H1 (cell line): ENCODE measurements around the gene FGB. TPM values are rescaled to one million over a fixed set of nuclear protein-coding genes. Genes with fewer than 3 reads are reported as not detected.
A peak's percentile ranks its signal among the peaks of the same experiment; 100 is the strongest.

Experiments
- ASH2L ChIP-seq: fragments of 200-600, 300-600 bp; sonication (generic); IDR thresholded peaks from one replicate; pipeline ENCODE4 v1.7.1; 2017; ENCODE audit warnings: low read length
- CBX8 ChIP-seq: fragments of 300-800, 300-1000 bp; sonication (generic); IDR thresholded peaks from 2 replicates; pipeline ENCODE4 v1.7.1; 2016; ENCODE audit warnings: low read depth, low read length, borderline replicate concordance
- CEBPB ChIP-seq: IDR thresholded peaks from 2 replicates; pipeline ENCODE4 v1.6.1; 2012; ENCODE audit warnings: low read depth, low read length
- CHD2 ChIP-seq: IDR thresholded peaks from 2 replicates; pipeline ENCODE4 v1.6.1; 2012; ENCODE audit warnings: low read length, improper control_type of control experiment
- EP300 ChIP-seq, 2 experiments: IDR thresholded peaks; 1 replicate in 1 of 2; 2 replicates in 1 of 2; pipeline ENCODE4 v1.6.1; 2011 to 2012; ENCODE audit warnings: low read depth in 2 of 2, low read length in 2 of 2, mild to moderate bottlenecking in 2 of 2, borderline replicate concordance in 1 of 2, inconsistent platforms in 1 of 2, moderate library complexity in 1 of 2
- EZH2 ChIP-seq: fragments of 200-600 bp; sonication (generic); IDR thresholded peaks from 2 replicates; pipeline ENCODE4 v1.7.1; 2012; ENCODE audit warnings: low read depth, mild to moderate bottlenecking, moderate library complexity, low read length, inconsistent platforms; ENCODE audit not compliant: severe bottlenecking
- FOSL1 ChIP-seq: IDR thresholded peaks from 2 replicates; pipeline ENCODE4 v1.6.1; 2011; ENCODE audit warnings: mild to moderate bottlenecking, low read depth, low read length, moderate library complexity; ENCODE audit not compliant: insufficient read depth
- GABPA ChIP-seq: IDR thresholded peaks from 2 replicates; pipeline ENCODE4 v1.6.1; 2011; ENCODE audit warnings: mild to moderate bottlenecking, low read length, moderate library complexity, borderline replicate concordance; ENCODE audit not compliant: insufficient read depth
- JUN ChIP-seq: IDR thresholded peaks from 2 replicates; pipeline ENCODE4 v1.6.1; 2011; ENCODE audit warnings: low read depth, mild to moderate bottlenecking, improper control_type of control experiment, low read length
- KDM1A ChIP-seq: fragments of 200-600, 300-600 bp; sonication (generic); IDR thresholded peaks from 2 replicates; pipeline ENCODE4 v1.7.1; 2016; ENCODE audit warnings: mild to moderate bottlenecking, low read length, borderline replicate concordance
- KDM4A ChIP-seq: IDR thresholded peaks from one replicate; pipeline ENCODE4 v1.7.1; 2012; ENCODE audit warnings: low read depth, mild to moderate bottlenecking, moderate library complexity, low read length, inconsistent platforms; ENCODE audit not compliant: severe bottlenecking
- NANOG ChIP-seq: IDR thresholded peaks from 2 replicates; pipeline ENCODE4 v1.6.1; 2011; ENCODE audit warnings: low read length, low read depth, mild to moderate bottlenecking, inconsistent platforms; ENCODE audit not compliant: insufficient read depth, poor library complexity, severe bottlenecking
- RBBP5 ChIP-seq: IDR thresholded peaks from 2 replicates; pipeline ENCODE4 v1.7.1; 2012; ENCODE audit warnings: low read depth, mild to moderate bottlenecking, inconsistent platforms, low read length, moderate library complexity, borderline replicate concordance
- RFX5 ChIP-seq: IDR thresholded peaks from 2 replicates; pipeline ENCODE4 v1.6.1; 2011; ENCODE audit warnings: low read depth, low read length, improper control_type of control experiment, borderline replicate concordance
- SIN3A ChIP-seq, 2 experiments: IDR thresholded peaks in 1 of 2; conservative IDR thresholded peaks in 1 of 2; 2 replicates each; pipeline ENCODE4 v1.6.1; 2011 to 2012; ENCODE audit warnings: low read length in 2 of 2, improper control_type of control experiment in 1 of 2, low read depth in 1 of 2, mild to moderate bottlenecking in 1 of 2
- SIRT6 ChIP-seq: IDR thresholded peaks from one replicate; pipeline ENCODE4 v1.7.1; 2012; ENCODE audit warnings: low read length, inconsistent platforms
- SP1 ChIP-seq: IDR thresholded peaks from 2 replicates; pipeline ENCODE4 v1.6.1; 2011; ENCODE audit warnings: low read depth, low read length
- SP2 ChIP-seq: IDR thresholded peaks from 2 replicates; pipeline ENCODE4 v1.6.1; 2012; ENCODE audit warnings: mild to moderate bottlenecking, low read length, inconsistent platforms
- TBP ChIP-seq: IDR thresholded peaks from 2 replicates; pipeline ENCODE4 v1.6.1; 2011; ENCODE audit warnings: low read depth, low read length, improper control_type of control experiment
- ZNF274 ChIP-seq: IDR thresholded peaks from 2 replicates; pipeline ENCODE4 v1.7.0; 2012; ENCODE audit warnings: low read length, borderline replicate concordance; ENCODE audit errors: extremely low read depth
- polyA plus RNA-seq, 7 experiments: library from polyadenylated mRNA; depleted of rRNA in 3 of 7; stranded (reverse) in 5 of 7; unstranded in 2 of 7; fragments of >200 nt in 5 of 7; fragments of 200-250 nt in 2 of 7; gene quantifications; 1 replicate in 5 of 7; 2 replicates in 1 of 7; 4 replicates in 1 of 7; pipeline versions ENCODE4 v1.2.1 to v1.2.3, GENCODE V29; 2011 to 2013; ENCODE audit warnings: missing spikeins in 2 of 7, mixed read lengths in 2 of 7
- total RNA-seq: library from RNA; stranded (reverse); fragmentation: NEBNext Ultra II Directional; extraction: Animal tissue kit (Norgen Biotek cat#: 25700); gene quantifications from 2 replicates; pipeline ENCODE4 v1.2.1, GENCODE V29; 2021
- TF ChIP-seq, protein P1 (sequence below), 3 experiments: IDR thresholded peaks; 1 replicate in 2 of 3; 2 replicates in 1 of 3; pipeline versions ENCODE4 v1.5.1 to v1.6.1; 2011; ENCODE audit warnings: low read length in 3 of 3, mild to moderate bottlenecking in 3 of 3, inconsistent platforms in 2 of 3, low read depth in 1 of 3, moderate library complexity in 1 of 3; ENCODE audit not compliant: insufficient read depth in 1 of 3; ENCODE audit errors: control extremely low read depth in 1 of 3

The FGB gene
- total and polyA plus RNA-seq, 2 of the 8 experiments (the other 6 are each of a cell fraction or from before 2014, with no cell fraction given) = not detected

DNA sequence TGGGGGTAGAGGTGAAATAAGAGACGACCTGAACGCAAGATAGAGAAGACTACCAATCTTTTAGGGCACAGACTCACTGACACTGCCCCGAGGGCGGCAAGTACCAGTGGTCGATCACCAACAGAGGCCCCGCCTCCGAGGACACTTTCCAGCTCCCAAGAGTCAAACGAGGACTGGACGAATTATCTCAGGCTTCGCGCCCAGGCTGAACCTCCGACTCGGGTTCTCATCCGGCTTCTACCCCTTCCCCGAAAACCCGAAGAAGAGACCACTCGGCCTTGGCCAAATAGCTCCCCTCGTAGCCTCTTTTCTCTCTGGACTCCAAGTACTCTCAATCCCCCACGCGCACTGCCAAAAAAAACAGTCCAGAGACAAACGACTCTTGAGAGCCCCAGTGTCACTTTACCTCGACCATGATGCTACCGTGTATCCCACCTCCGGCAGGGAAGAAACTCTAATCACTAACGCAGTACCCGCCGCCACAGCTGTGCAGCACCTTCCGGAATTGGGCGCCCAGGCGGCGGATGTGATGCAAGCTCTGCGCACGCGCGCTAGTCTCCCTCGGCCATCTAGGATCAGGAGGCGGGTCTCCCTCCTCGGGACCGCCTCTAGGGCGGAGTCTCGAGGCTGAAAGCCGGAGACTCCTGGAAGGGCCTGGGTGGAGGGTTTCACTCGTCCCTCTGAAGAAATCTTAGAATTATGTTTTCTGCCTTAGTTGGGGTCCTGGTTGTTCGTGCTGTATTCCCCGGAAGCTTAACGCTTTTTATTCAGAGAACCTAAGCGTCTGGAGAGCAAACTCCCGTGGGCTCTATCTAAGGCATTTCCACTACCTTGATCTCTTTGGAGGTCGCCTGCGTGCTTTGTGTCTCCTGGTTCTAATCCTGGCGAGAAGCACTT is 12.7 kb upstream of the FGB start, which contains the start of gene PLRG1 (continued):
- TF ChIP-seq, protein P1, sequence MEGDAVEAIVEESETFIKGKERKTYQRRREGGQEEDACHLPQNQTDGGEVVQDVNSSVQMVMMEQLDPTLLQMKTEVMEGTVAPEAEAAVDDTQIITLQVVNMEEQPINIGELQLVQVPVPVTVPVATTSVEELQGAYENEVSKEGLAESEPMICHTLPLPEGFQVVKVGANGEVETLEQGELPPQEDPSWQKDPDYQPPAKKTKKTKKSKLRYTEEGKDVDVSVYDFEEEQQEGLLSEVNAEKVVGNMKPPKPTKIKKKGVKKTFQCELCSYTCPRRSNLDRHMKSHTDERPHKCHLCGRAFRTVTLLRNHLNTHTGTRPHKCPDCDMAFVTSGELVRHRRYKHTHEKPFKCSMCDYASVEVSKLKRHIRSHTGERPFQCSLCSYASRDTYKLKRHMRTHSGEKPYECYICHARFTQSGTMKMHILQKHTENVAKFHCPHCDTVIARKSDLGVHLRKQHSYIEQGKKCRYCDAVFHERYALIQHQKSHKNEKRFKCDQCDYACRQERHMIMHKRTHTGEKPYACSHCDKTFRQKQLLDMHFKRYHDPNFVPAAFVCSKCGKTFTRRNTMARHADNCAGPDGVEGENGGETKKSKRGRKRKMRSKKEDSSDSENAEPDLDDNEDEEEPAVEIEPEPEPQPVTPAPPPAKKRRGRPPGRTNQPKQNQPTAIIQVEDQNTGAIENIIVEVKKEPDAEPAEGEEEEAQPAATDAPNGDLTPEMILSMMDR (IDR thresholded peaks at IDR 0.05; ENCODE audit: control extremely low read depth in 1 of 3, insufficient read depth in 1 of 3, low read depth in 1 of 3, low read length in 3 of 3) = no peak
- TF ChIP-seq NANOG = no peak
- 0 out of 2 replicates have a peak, but pooled peaks have one; percentile 75 for TF ChIP-seq RBBP5
- TF ChIP-seq ASH2L = peak; percentile 82
- no peak for TF ChIP-seq SP1
- no peak for TF ChIP-seq FOSL1
- TF ChIP-seq CBX8 = no peak
- no peak for TF ChIP-seq KDM1A
- peak; percentile 73; the same call in 1 of the 2 replicates for TF ChIP-seq TBP
- TF ChIP-seq GABPA = peak; percentile 84; the same call in 1 of the 2 replicates
- TF ChIP-seq SIN3A (conservative IDR thresholded peaks at IDR 0.05 in 1 of 2, IDR thresholded peaks at IDR 0.05 in 1 of 2; ENCODE audit: low read depth in 1 of 2, low read length in 2 of 2) = peak; percentile 55 to 83; a peak in 2 of 4 replicates
- TF ChIP-seq SIRT6 = no peak
- peak; percentile 92 for TF ChIP-seq CEBPB
- no peak for TF ChIP-seq RFX5
- TF ChIP-seq EZH2 = no peak
- TF ChIP-seq CHD2 = no peak
- no peak for TF ChIP-seq ZNF274
- peak; percentile 37 for TF ChIP-seq KDM4A
- no peak for TF ChIP-seq SP2
- no peak for TF ChIP-seq JUN
- no peak for TF ChIP-seq EP300 (IDR thresholded peaks at IDR 0.05; ENCODE audit: borderline replicate concordance in 1 of 2, low read depth in 2 of 2, low read length in 2 of 2)
